Neural cell (in vitro differentiated cells): ENCODE results near the gene BCO1. TPM values are rescaled to one million over a fixed set of nuclear protein-coding genes. Genes with fewer than 3 reads are reported as not detected.

ENCODE experiments used
- H2AFZ ChIP-seq: fragments of 200-600, 300-800 bp; sonication (generic), shearing (Covaris generic); 2 replicates; pipeline ENCODE4 v1.6.0; 2014; ENCODE audit warnings: low read depth, mild to moderate bottlenecking, antibody characterized with exemption, low read length, moderate library complexity
- H3F3A ChIP-seq: fragments of 200-600 bp; shearing (Covaris generic); 2 replicates; pipeline ENCODE4 v1.6.1; 2016; ENCODE audit warnings: mild to moderate bottlenecking, moderate library complexity, mixed read lengths, antibody characterized with exemption, low read length; ENCODE audit not compliant: insufficient read depth, poor library complexity, severe bottlenecking
- H3K27ac ChIP-seq: fragments of 200-600, 300-800 bp; sonication (generic), shearing (Covaris generic); 2 replicates; pipeline ENCODE4 v1.5.1; 2014; ENCODE audit warnings: mild to moderate bottlenecking, low read length, moderate library complexity
- H3K27me3 ChIP-seq: fragments of 300-800, 200-600 bp; sonication (generic), shearing (Covaris generic); 2 replicates; pipeline ENCODE4 v1.6.0; 2014; ENCODE audit warnings: mild to moderate bottlenecking, low read depth, low read length, moderate library complexity; ENCODE audit not compliant: insufficient read depth
- H3K36me3 ChIP-seq: fragments of 300-800, 200-600 bp; sonication (generic), shearing (Covaris generic); 2 replicates; pipeline ENCODE4 v1.5.1; 2014; ENCODE audit warnings: mild to moderate bottlenecking, antibody characterized with exemption, low read length, moderate library complexity; ENCODE audit not compliant: insufficient read depth
- H3K4me2 ChIP-seq: fragments of 300-800, 200-600 bp; sonication (generic), shearing (Covaris generic); 2 replicates; pipeline ENCODE4 v1.6.0; 2014; ENCODE audit warnings: mild to moderate bottlenecking, low read length
- H3K4me3 ChIP-seq: fragments of 300-800, 200-600 bp; sonication (generic), shearing (Covaris generic); 2 replicates; pipeline ENCODE4 v1.5.1; 2014; ENCODE audit warnings: mild to moderate bottlenecking, low read length, moderate library complexity
- H3K79me2 ChIP-seq: fragments of 200-600 bp; shearing (Covaris generic); replicated peaks from 2 replicates; pipeline ENCODE4 v1.6.0; 2014; ENCODE audit warnings: mild to moderate bottlenecking, low read length, moderate library complexity; ENCODE audit not compliant: insufficient read depth
- H3K9ac ChIP-seq: fragments of 300-800, 200-600 bp; sonication (generic), shearing (Covaris generic); 2 replicates; pipeline ENCODE4 v1.6.1; 2016; ENCODE audit warnings: mild to moderate bottlenecking, low read length, mixed read lengths
- H3K9me2 ChIP-seq: fragments of 200-600 bp; shearing (Covaris generic); 2 replicates; pipeline ENCODE4 v1.6.1; 2016; ENCODE audit warnings: mild to moderate bottlenecking, low read length, mixed read lengths; ENCODE audit not compliant: insufficient read depth
- H3K9me3 ChIP-seq: fragments of 200-600, 300-800 bp; sonication (generic), shearing (Covaris generic); 2 replicates; pipeline ENCODE4 v1.6.1; 2016; ENCODE audit warnings: mild to moderate bottlenecking, mixed run types, low read length, moderate library complexity, mixed read lengths
- H4K20me1 ChIP-seq: fragments of 200-600 bp; shearing (Covaris generic); 2 replicates; pipeline ENCODE4 v1.6.1; 2016; ENCODE audit warnings: mild to moderate bottlenecking, mixed run types; ENCODE audit not compliant: insufficient read depth
- EP300 ChIP-seq: fragments of 450-650 bp; conservative IDR thresholded peaks from 2 replicates; pipeline ENCODE4 v1.6.1; 2014; ENCODE audit warnings: antibody characterized with exemption, mild to moderate bottlenecking, moderate library complexity; ENCODE audit not compliant: poor library complexity, severe bottlenecking
- EZH2 ChIP-seq: fragments of 200-600, 300-800 bp; shearing (Covaris generic), sonication (generic); IDR thresholded peaks from 2 replicates; pipeline ENCODE4 v1.6.1; 2014; ENCODE audit warnings: antibody characterized with exemption, low read length, borderline replicate concordance, mild to moderate bottlenecking; ENCODE audit not compliant: insufficient read depth, poor library complexity, severe bottlenecking
- MXI1 ChIP-seq: fragments of 450-650 bp; conservative IDR thresholded peaks from 2 replicates; pipeline ENCODE4 v1.6.1; 2014; ENCODE audit warnings: antibody characterized with exemption, mild to moderate bottlenecking; ENCODE audit not compliant: poor library complexity, severe bottlenecking
- POLR2AphosphoS5 ChIP-seq: IDR thresholded peaks from 2 replicates; pipeline ENCODE4 v1.6.1; 2012
- RAD21 ChIP-seq: fragments of 450-650 bp; conservative IDR thresholded peaks from 2 replicates; pipeline ENCODE4 v1.6.1; 2014; ENCODE audit warnings: antibody characterized with exemption, mild to moderate bottlenecking, moderate library complexity
- SMC3 ChIP-seq: fragments of 450-650 bp; conservative IDR thresholded peaks from 2 replicates; pipeline ENCODE4 v1.6.1; 2014; ENCODE audit warnings: antibody characterized with exemption, mild to moderate bottlenecking, moderate library complexity; ENCODE audit not compliant: poor library complexity
- TAF1 ChIP-seq: IDR thresholded peaks from 2 replicates; pipeline ENCODE4 v1.6.1; 2012; ENCODE audit warnings: low read depth
- polyA plus RNA-seq: library from polyadenylated mRNA; depleted of rRNA; stranded (reverse); fragments of >200 nt; gene quantifications from 2 replicates; pipeline ENCODE4 v1.2.3, GENCODE V29; 2014
- TF ChIP-seq, protein P1 (sequence below): fragments of 450-650 bp; IDR thresholded peaks from 2 replicates; pipeline ENCODE4 v1.5.1; 2014; ENCODE audit warnings: antibody characterized with exemption, mild to moderate bottlenecking, moderate library complexity; ENCODE audit not compliant: poor library complexity, severe bottlenecking
- TF ChIP-seq, protein P2 (sequence below): IDR thresholded peaks from 2 replicates; pipeline ENCODE4 v1.6.1; 2012; ENCODE audit warnings: borderline replicate concordance

The BCO1 gene
- polyA plus RNA-seq, 1 donor from 2014 or later: not detected

DNA sequence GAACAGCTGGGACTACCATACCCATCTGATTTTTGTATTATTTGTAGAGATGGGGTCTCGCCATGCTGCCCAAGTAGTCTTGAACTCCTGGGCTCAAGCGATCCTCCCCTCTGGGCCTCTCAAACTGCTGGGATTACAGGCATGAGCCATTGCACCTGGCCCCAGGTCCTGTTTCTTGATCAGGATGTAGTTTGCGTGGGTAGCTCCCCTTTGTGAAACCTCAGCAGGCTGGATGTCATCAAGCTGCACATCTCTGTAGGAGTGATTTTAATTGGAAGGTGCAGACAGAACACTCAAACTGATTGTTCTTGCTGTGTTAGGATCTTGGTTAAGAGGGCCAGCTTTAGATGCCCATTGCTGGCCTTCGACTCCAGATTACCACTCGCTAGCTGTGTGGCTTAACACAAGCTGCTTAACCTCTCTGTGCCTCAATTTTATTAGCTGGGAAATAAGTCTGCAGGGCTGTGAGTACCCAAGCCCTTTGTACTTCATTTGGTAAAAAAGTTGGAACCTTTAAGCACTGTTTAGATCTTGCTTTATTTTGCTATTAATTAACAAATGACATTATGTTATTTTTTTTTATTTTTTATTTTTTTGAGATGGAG is 16.5 kb downstream of the BCO1 start:
- H3K9me2 ChIP-seq: no peaks in the 10 kb centered on the region
- no peak overlapping the region for H3K4me3 ChIP-seq
- no peaks in the 10 kb centered on the region for H3K79me2 ChIP-seq
- H3K27me3 ChIP-seq: no peaks in the 10 kb centered on the region
- H3K9ac ChIP-seq: no peak overlapping the region
- no peaks in the 10 kb centered on the region for H3K36me3 ChIP-seq
- H3K4me2 ChIP-seq: no peak overlapping the region
- H2AFZ ChIP-seq: no peak overlapping the region
- no peak for TF ChIP-seq RAD21
- TF ChIP-seq, protein P1, sequence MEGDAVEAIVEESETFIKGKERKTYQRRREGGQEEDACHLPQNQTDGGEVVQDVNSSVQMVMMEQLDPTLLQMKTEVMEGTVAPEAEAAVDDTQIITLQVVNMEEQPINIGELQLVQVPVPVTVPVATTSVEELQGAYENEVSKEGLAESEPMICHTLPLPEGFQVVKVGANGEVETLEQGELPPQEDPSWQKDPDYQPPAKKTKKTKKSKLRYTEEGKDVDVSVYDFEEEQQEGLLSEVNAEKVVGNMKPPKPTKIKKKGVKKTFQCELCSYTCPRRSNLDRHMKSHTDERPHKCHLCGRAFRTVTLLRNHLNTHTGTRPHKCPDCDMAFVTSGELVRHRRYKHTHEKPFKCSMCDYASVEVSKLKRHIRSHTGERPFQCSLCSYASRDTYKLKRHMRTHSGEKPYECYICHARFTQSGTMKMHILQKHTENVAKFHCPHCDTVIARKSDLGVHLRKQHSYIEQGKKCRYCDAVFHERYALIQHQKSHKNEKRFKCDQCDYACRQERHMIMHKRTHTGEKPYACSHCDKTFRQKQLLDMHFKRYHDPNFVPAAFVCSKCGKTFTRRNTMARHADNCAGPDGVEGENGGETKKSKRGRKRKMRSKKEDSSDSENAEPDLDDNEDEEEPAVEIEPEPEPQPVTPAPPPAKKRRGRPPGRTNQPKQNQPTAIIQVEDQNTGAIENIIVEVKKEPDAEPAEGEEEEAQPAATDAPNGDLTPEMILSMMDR: no peak
- no peak for TF ChIP-seq MXI1
- no peak for TF ChIP-seq SMC3
- TF ChIP-seq, protein P2, sequence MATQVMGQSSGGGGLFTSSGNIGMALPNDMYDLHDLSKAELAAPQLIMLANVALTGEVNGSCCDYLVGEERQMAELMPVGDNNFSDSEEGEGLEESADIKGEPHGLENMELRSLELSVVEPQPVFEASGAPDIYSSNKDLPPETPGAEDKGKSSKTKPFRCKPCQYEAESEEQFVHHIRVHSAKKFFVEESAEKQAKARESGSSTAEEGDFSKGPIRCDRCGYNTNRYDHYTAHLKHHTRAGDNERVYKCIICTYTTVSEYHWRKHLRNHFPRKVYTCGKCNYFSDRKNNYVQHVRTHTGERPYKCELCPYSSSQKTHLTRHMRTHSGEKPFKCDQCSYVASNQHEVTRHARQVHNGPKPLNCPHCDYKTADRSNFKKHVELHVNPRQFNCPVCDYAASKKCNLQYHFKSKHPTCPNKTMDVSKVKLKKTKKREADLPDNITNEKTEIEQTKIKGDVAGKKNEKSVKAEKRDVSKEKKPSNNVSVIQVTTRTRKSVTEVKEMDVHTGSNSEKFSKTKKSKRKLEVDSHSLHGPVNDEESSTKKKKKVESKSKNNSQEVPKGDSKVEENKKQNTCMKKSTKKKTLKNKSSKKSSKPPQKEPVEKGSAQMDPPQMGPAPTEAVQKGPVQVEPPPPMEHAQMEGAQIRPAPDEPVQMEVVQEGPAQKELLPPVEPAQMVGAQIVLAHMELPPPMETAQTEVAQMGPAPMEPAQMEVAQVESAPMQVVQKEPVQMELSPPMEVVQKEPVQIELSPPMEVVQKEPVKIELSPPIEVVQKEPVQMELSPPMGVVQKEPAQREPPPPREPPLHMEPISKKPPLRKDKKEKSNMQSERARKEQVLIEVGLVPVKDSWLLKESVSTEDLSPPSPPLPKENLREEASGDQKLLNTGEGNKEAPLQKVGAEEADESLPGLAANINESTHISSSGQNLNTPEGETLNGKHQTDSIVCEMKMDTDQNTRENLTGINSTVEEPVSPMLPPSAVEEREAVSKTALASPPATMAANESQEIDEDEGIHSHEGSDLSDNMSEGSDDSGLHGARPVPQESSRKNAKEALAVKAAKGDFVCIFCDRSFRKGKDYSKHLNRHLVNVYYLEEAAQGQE: no peak
- no peak for TF ChIP-seq EP300
- no peak for TF ChIP-seq TAF1
- TF ChIP-seq EZH2: no peak
- TF ChIP-seq POLR2AphosphoS5: no peak
- no peaks in the 10 kb centered on the region for H3K9me3 ChIP-seq
- no peak overlapping the region for H3K27ac ChIP-seq
- no peaks in the 10 kb centered on the region for H3F3A ChIP-seq
- no peaks in the 10 kb centered on the region for H4K20me1 ChIP-seq

DNA sequence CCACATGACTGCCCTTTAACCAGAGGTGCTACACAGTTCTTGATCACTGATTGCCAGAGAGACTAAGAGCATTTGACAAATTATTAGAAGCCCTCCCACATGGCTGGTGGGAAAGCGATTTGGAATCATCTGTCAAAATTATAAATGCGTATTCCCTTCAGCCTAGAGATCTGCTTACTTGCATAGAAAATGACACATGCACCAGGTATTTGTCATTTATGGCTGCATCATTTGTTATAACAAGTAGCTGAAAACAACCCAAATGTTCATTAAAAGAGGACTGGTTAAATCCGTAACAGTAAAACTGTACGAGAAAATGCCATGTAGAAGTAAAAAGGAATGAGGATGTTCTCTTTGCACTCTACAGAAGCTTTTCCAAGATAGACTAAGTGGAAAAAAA is 21.4 kb downstream of the BCO1 start:
- H3F3A ChIP-seq: no peaks in the 10 kb centered on the region
- no peak overlapping the region for H3K4me2 ChIP-seq
- no peaks in the 10 kb centered on the region for H3K79me2 ChIP-seq
- no peaks in the 10 kb centered on the region for H4K20me1 ChIP-seq
- H3K27me3 ChIP-seq: no peaks in the 10 kb centered on the region
- no peaks in the 10 kb centered on the region for H3K9me3 ChIP-seq
- no peak overlapping the region for H3K4me3 ChIP-seq
- TF ChIP-seq TAF1 (no peak), RAD21 (no peak), EP300 (no peak), EZH2 (no peak), SMC3 (no peak), MXI1 (no peak), POLR2AphosphoS5 (no peak)
- TF ChIP-seq, protein P1: no peak
- TF ChIP-seq, protein P2: no peak
- no peaks in the 10 kb centered on the region for H3K9me2 ChIP-seq
- no peak overlapping the region for H3K9ac ChIP-seq
- H2AFZ ChIP-seq: no peak overlapping the region
- no peak overlapping the region for H3K27ac ChIP-seq
- H3K36me3 ChIP-seq: no peaks in the 10 kb centered on the region
